Measurements from ENCODE around the gene TMEM254.
A peak's percentile ranks its signal among the peaks of the same experiment; 100 is the strongest.
"Not testable (repeated sequence)": the region's sequence is repeated elsewhere in the genome, so short reads cannot be mapped to it uniquely, and the experiment has no call there.

TMEM254 gene

GRCh38 chr10:80077869-80078447 is 507 bp upstream of the TMEM254 start:
- no peak for DNase-seq

DNA sequence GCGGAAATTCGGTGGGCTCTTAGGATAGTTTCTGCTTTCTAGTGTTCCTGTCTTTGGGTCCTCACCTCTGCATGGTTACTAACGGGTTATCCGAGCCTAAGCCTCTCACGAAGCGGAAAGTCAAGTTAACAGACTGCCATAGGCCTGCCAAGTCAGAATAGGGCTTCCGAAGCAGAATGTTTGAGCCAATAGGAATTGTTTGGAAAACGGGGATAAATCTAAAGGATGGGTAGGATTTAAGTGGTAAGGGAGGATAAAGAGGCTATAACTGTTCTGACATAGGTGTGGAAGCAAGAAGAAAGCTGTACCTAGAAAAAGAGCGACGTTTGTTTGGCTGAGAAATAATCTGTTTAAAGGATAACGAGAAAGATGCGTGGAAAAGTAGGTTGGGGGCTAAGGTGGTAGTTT is 851 bp downstream of the TMEM254 start:
- no peak for DNase-seq

GRCh38 chr10:80081026-80081425 is 2.6 kb downstream of the TMEM254 start:
- no peak for DNase-seq

DNA sequence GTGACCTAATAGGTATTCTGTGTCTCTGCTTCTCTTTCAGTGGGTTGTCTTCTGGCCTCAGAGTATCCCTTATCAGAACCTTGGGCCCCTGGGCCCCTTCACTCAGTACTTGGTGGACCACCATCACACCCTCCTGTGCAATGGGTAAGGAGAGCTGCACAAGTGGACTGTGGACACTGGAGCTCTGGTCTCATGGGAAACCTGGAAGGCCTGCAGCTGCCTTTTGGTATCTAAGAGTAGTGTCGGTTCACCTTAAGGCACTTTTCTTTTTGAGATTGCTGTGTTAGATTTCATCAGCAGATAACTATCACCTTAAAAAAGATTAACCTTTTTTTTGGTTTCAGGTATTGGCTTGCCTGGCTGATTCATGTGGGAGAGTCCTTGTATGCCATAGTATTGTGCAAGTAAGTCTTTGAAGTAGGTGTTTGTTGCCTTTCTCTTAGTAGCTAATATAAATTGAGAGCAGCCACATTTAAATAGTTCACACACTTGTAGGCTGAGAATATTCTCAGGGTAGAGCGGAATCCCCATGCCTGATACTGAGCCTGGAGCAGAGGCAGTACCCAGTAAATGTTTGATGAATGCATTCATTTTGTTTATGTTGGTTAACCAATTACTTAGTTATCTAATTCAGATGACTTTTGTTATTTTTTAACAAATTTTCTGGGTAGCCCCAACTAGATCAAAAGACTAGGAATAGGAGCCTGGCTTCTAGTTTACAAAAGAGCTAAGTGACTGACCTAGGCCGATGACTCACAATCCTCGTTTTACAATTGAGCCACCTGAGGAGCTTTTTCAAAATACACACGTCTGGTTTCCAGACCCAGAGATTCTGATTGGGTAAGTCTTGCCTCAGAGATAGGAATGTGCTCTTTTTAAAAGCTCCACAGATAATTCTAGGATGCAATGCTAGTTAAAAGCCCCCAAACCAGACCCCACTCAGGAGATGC is 3.6 kb downstream of the TMEM254 start:
- DNase-seq: no peak

DNA sequence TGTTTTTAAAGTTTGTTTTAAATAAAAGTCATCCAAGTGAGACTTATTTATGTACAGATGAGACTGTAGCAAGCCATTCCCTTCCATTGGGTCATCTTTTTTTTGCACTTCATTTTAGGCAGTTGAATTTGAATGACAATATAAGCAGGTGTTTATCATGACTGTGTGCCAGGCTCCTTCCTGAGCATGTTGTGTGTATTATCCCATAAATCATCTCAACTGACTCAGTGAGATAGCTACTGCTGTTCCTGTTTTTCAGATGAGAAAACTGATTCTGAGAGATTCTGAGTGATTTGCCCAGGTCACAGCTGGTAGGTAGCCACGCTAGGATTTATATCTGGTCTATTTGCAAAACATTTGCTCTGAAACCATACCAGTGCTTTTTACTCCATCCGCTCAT is 11.7 kb downstream of the TMEM254 start:
- DNase-seq: no peak

GRCh38 chr10:80094231-80094630 is 15.8 kb downstream of the TMEM254 start:
- no peak for DNase-seq

DNA sequence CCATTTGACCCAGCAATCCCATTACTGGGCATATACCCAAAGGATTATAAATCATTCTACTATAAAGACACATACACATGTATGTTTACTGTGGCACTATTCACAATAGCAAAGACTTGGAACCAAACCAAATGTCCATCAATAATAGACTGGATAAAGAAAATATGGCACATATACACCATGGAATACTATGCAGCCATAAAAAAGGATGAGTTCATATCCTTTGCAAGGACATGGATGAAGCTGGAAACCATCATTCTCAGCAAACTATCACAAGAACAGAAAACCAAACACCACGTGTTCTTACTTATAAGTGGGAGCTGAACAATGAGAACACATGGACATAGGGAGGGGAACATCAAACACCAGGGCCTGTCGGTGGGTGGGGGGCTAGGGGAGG is 19.8 kb downstream of the TMEM254 start:
- not testable (repeated sequence) for DNase-seq

DNA sequence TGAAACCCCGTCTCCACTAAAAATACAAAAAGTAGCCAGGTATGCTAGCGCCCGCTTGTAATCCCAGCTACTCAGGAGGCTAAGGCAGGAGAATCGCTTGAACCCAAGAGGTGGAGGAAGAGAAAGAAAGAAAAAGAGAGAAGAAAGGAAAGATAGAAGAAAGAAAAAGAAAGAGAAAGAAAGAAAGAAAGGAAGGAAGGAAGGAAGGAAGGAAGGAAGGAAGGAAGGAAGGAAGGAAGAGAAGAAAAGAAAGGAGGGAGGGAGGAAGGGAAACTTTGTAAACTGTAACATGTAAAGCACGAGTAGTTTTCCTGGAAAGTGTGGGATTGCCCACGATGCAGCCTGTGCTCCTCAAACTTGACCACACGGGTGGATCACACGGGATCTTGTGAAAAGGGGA is 20.8 kb downstream of the TMEM254 start:
- DNase-seq: not testable (repeated sequence)

DNA sequence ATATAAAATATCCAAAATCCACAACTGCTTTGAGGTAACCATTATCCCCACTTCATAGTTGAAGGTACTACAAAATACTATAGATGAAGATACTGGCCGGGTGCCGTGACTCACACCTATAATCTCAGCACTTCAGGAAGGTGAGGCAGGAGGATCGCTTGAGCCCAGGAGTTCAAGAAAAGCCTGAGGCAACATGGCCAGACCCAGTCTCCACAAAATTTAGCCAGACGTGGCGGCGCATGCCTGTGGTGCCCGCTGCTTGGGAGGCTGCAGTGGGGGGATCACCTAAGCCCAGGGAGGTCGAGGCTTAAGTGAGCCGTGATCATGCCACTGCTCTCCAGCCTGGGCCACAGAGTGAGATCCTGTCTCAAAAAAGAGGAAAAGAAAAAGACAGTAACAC is 21.7 kb downstream of the TMEM254 start:
- DNase-seq: no peak

DNA sequence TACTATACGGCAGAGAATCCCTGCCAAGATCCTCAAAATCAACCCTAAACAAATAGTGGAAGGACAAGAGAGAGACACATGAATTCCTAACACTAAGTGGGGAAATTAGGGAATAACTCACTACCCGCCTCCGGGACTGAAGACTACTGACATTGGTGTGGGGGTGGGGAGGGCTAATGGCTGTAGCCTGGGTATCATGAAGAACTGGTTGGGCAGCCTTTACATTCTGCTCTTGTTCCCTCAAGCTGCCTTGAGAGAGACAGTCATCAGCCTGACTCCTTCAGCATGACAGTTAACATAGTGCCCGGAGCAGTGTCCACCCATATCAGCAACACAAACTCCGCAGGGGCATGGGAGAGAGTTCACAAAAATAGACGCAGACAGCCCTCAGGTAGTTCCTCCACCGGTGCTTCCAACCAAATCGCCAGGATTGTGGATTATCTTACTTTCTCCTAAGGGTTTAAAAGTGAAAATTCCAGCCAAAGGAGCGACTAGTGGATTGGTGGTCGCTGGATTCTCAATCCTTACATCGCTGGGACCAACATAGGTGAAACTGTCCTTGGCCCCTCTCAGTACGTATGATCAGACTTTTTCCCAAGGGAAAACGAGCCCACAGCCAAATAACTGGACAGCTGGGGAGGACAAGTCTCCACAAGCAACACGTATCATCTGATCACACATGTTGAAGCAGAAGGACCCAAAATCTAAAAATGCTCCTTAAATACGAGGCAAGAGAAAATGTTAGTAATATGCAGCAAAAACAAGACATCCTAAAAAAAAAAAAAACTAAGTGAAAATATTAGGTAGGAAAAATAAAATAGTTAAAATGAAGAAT is 22.6 kb downstream of the TMEM254 start:
- DNase-seq: no peak

- DNase-seq: peak; percentile 23
Measured at GRCh38 chr10:80104066-80104926, 25.8 kb downstream of the TMEM254 start.

GRCh38 chr10:80108576-80109239 is 30.2 kb downstream of the TMEM254 start:
- no peak for DNase-seq

GRCh38 chr10:80110986-80111385 is 32.5 kb downstream of the TMEM254 start:
- DNase-seq: no peak

- no peak for DNase-seq
Measured at GRCh38 chr10:80118669-80119068, 40.2 kb downstream of the TMEM254 start.

- DNase-seq: no peak
Measured at GRCh38 chr10:80122110-80122710, 43.7 kb downstream of the TMEM254 start.

GRCh38 chr10:80122746-80123145 is 44.3 kb downstream of the TMEM254 start:
- DNase-seq: no peak

DNA sequence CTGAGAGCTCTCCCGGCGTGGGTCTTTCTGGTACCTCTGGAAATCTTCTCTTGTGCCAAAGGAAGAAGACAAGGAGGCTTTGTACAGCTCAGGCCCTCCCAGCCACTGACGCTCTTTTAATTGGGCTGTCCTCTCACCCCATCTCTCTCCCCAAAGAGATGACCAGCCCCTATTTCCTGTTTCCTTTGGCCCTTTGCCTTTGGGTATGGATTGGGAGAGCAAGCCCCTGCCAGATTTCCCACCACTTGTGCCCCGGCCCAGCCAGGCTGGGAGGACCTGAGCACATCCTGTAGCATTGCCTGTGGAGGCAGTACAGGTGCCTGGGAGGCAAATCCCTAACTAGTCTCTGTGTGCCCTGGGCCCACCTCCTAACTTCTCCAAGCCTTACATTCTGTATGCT is 48.4 kb downstream of the TMEM254 start:
- no peak for DNase-seq

GRCh38 chr10:80131499-80131901 is 53.0 kb downstream of the TMEM254 start:
- DNase-seq: no peak

- no peak for DNase-seq
Measured at GRCh38 chr10:80132299-80133139, 54.1 kb downstream of the TMEM254 start, which contains the start of gene PLAC9. TSS of gene PLAC9 (plus strand) at chr10:80132730. CDS start at chr10:80132763, 33 bp downstream.

DNA sequence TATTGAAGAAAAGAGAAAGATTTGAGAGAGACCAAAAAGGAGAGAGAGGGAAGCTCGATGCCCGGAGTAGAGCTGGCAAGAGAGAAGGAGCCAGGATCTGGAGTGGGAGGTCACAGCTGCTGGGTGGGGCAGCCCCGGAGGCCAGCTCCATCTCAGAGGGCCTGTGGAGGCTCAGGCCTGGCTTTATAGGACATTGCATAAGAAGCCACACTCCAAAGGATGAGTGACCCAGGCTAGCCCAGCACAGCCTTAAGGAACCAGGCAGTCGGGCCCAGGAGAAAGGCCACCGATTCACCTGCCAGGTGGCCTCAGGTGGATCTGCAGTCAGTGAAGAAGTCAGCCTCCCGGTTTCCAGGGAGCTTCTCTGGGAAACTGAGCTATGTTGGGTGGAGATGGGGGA is 54.7 kb downstream of the TMEM254 start:
- no peak for DNase-seq

Measured in amniotic stem cell (primary cell).